SK-N-SH treated with all-trans-retinoic acid at 6 μM for 48 hours (cell line): ENCODE results near the gene RBM38.

ENCODE experiments used
- ATAC-seq: fragments of 200-7000 bp; cut with Tn5 transposase; 3 replicates; pipeline ENCODE4 v1.9.1; 2020; ENCODE audit warnings: mild to moderate bottlenecking, moderate library complexity
- BACH2 ChIP-seq: fragments of 250-450 bp; sonication (Bioruptor Pico); IDR thresholded peaks from 2 replicates; pipeline ENCODE4 v1.9.0; 2021; ENCODE audit warnings: mild to moderate bottlenecking, borderline replicate concordance
- CREB5 ChIP-seq: fragments of 250-450 bp; sonication (Bioruptor Pico); IDR thresholded peaks from 2 replicates; pipeline ENCODE4 v1.5.1; 2020; ENCODE audit warnings: low read depth, mild to moderate bottlenecking, moderate library complexity
- CSDC2 ChIP-seq: fragments of 250-450 bp; sonication (Bioruptor Pico); IDR thresholded peaks from 2 replicates; pipeline ENCODE4 v1.5.0; 2020; ENCODE audit warnings: mild to moderate bottlenecking, moderate library complexity
- ESRRG ChIP-seq: fragments of 250-450 bp; sonication (Bioruptor Pico); IDR thresholded peaks from 2 replicates; pipeline ENCODE4 v1.6.1; 2021; ENCODE audit warnings: mild to moderate bottlenecking
- GLIS3 ChIP-seq: fragments of 250-450 bp; sonication (Bioruptor Pico); IDR thresholded peaks from 2 replicates; pipeline ENCODE4 v1.5.0; 2020; ENCODE audit warnings: mild to moderate bottlenecking, moderate library complexity
- ISL1 ChIP-seq: fragments of 250-450 bp; sonication (Bioruptor Pico); IDR thresholded peaks from 2 replicates; pipeline ENCODE4 v2.1.2; 2022; ENCODE audit warnings: mild to moderate bottlenecking, moderate library complexity
- OSR1 ChIP-seq: fragments of 250-450 bp; sonication (Bioruptor Pico); IDR thresholded peaks from 2 replicates; pipeline ENCODE4 v1.8.0; 2022; ENCODE audit warnings: moderate library complexity, mild to moderate bottlenecking, inconsistent platforms
- PATZ1 ChIP-seq: fragments of 250-450 bp; sonication (Bioruptor Pico); IDR thresholded peaks from 2 replicates; pipeline ENCODE4 v1.8.0; 2020; ENCODE audit warnings: mild to moderate bottlenecking, moderate library complexity, borderline replicate concordance
- POU6F1 ChIP-seq: fragments of 250-450 bp; sonication (Bioruptor Pico); IDR thresholded peaks from 2 replicates; pipeline ENCODE4 v1.8.0; 2021; ENCODE audit warnings: low read depth, mild to moderate bottlenecking, moderate library complexity, borderline replicate concordance
- PPARA ChIP-seq: fragments of 250-450 bp; sonication (Bioruptor Pico); IDR thresholded peaks from 2 replicates; pipeline ENCODE4 v1.5.0; 2020; ENCODE audit warnings: mild to moderate bottlenecking, borderline replicate concordance
- RARB ChIP-seq: fragments of 250-450 bp; sonication (Bioruptor Pico); IDR thresholded peaks from 2 replicates; pipeline ENCODE4 v1.8.0; 2021; ENCODE audit warnings: mild to moderate bottlenecking, moderate library complexity
- SNAI2 ChIP-seq: fragments of 250-450 bp; sonication (Bioruptor Pico); IDR thresholded peaks from 2 replicates; pipeline ENCODE4 v1.5.0; 2020; ENCODE audit warnings: mild to moderate bottlenecking, moderate library complexity
- TCF4 ChIP-seq: fragments of 250-450 bp; sonication (Bioruptor Pico); IDR thresholded peaks from 2 replicates; pipeline ENCODE4 v1.8.0; 2021; ENCODE audit warnings: mild to moderate bottlenecking, moderate library complexity, borderline replicate concordance
- TOX ChIP-seq: fragments of 250-450 bp; sonication (Bioruptor Pico); IDR thresholded peaks from 2 replicates; pipeline ENCODE4 v1.8.0; 2021; ENCODE audit warnings: mild to moderate bottlenecking, moderate library complexity, borderline replicate concordance
- TSHZ2 ChIP-seq: fragments of 250-450 bp; sonication (Bioruptor Pico); IDR thresholded peaks from 2 replicates; pipeline ENCODE4 v1.5.0; 2020; ENCODE audit warnings: mild to moderate bottlenecking, moderate library complexity
- ZC3H10 ChIP-seq: fragments of 250-450 bp; sonication (Bioruptor Pico); IDR thresholded peaks from 2 replicates; pipeline ENCODE4 v1.5.1; 2021; ENCODE audit warnings: mild to moderate bottlenecking, moderate library complexity
- ZFP3 ChIP-seq: fragments of 250-450 bp; sonication (Bioruptor Pico); IDR thresholded peaks from 2 replicates; pipeline ENCODE4 v1.5.0; 2020; ENCODE audit warnings: mild to moderate bottlenecking, moderate library complexity
- ZNF565 ChIP-seq: fragments of 450-650 bp; formaldehyde crosslinking; conservative IDR thresholded peaks from 2 replicates; pipeline ENCODE4 v1.5.0; 2020; ENCODE audit warnings: low read depth, mild to moderate bottlenecking, moderate library complexity
- ZNF70 ChIP-seq: fragments of 450-650 bp; formaldehyde crosslinking; IDR thresholded peaks from 2 replicates; pipeline ENCODE4 v1.5.0; 2020; ENCODE audit warnings: mild to moderate bottlenecking, moderate library complexity
- ZNF8 ChIP-seq: fragments of 450-650 bp; formaldehyde crosslinking; IDR thresholded peaks from 2 replicates; pipeline ENCODE4 v1.5.0; 2020; ENCODE audit warnings: mild to moderate bottlenecking, moderate library complexity

The RBM38 gene

GRCh38 chr20:57432862-57433491, 41.8 kb downstream of the RBM38 start:
- no peak for TF ChIP-seq ISL1 (CRISPR knock-in tag)
- no peak for TF ChIP-seq RARB
- TF ChIP-seq ZC3H10 (CRISPR knock-in tag) = no peak
- TF ChIP-seq POU6F1 (CRISPR knock-in tag) = no peak
- TF ChIP-seq PATZ1 = no peak
- no peak for TF ChIP-seq SNAI2
- no peak for TF ChIP-seq CSDC2 (CRISPR knock-in tag)
- TF ChIP-seq ZNF70 = no peak
- no peak for TF ChIP-seq ZNF8
- no peak for TF ChIP-seq ESRRG (CRISPR knock-in tag)
- TF ChIP-seq TOX (CRISPR knock-in tag) = no peak
- TF ChIP-seq ZNF565 (CRISPR knock-in tag) = no peak
- TF ChIP-seq ZFP3 = no peak
- no peak for TF ChIP-seq TCF4 (CRISPR knock-in tag)
- ATAC-seq = no peak

- no peak for ATAC-seq
Observed at GRCh38 chr20:57433657-57434389, 42.6 kb downstream of the RBM38 start.

More at GRCh38 chr20:57433657-57434389, 42.6 kb downstream of the RBM38 start:
- TF ChIP-seq TSHZ2 (no peak), ZNF70 (no peak), PPARA (CRISPR knock-in tag) (no peak), CREB5 (CRISPR knock-in tag) (no peak), ZNF565 (CRISPR knock-in tag) (no peak), GLIS3 (CRISPR knock-in tag) (no peak), OSR1 (no peak), ZFP3 (no peak), PATZ1 (no peak), SNAI2 (no peak), ZC3H10 (CRISPR knock-in tag) (no peak), BACH2 (CRISPR knock-in tag) (no peak)
